ENCODE results near the gene COL23A1.

COL23A1 gene

DNA sequence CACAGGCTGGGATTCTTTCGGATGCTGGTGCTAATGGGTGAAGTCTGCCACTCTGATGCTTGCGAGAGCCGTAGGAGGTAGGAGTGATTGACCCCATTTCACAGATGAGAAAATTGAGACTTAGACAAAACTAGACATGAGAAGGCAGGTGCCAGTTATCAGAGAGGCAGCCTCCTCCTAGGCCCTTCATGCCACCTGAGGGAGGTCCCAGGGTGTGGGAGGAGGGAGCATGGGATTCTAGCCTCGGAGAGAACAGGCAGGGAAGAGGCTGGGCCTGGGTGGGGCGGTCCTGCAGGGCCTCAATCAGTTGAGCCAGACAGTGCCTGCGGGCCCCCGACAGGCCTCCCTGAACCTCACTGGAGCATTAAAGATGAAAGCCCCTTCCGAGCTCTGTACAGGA lies 112.4 kb downstream of the COL23A1 start:
- DNase-seq (ENCODE audit: low read depth in 2 of 2), result no peak

- no peak for DNase-seq (ENCODE audit: low read depth in 2 of 2)
These were observed 113.0 kb downstream of the COL23A1 start for GRCh38 chr5:178476972-178477754.

- no peak for DNase-seq (ENCODE audit: low read depth in 2 of 2)
These were observed 113.7 kb downstream of the COL23A1 start for GRCh38 chr5:178476531-178476930.

- no peak for DNase-seq (ENCODE audit: low read depth in 2 of 2)
These were observed 114.8 kb downstream of the COL23A1 start for GRCh38 chr5:178475422-178475821.

- DNase-seq (ENCODE audit: low read depth in 2 of 2), result no peak
These were observed 115.5 kb downstream of the COL23A1 start for GRCh38 chr5:178474562-178475184.

DNA sequence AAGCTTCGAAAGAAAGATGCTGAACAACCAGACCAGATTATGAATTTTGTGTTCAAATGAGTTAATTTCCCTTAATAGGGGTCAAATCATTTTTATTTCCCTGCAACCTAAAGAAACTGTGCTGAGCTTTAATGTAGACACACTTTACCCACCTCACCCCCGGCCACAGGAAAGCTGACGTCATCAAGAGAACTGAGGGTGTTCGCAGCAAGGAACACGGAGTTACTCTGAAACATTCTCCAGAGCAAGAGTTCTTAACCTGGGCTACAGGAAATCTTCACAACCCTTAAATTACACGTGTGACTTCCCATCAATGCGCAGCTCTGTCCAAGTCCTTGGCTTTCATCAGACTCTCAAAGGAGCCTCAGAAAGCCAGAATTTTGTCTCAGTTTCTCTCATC lies 116.3 kb downstream of the COL23A1 start:
- DNase-seq (ENCODE audit: low read depth in 2 of 2), result no peak

DNA sequence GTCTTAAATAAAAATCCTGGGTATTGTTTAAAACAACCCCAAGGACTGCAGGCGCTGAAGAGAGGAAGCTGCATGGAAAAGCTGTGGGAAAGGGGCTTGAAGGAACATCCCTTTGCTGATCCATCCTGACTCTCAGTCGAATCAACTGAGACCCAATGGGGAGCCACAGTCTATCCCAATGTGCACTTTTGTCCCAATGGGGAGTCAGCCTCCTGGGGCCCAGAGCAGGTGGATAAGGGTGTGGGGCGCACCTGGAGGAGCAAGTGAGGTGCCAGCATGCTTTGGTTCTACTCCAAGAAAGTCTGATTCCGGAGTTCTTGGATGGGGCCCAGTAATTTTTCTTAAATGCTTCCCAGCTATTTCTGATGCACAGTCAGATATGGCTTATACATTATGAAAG lies 118.1 kb downstream of the COL23A1 start:
- DNase-seq (ENCODE audit: low read depth in 2 of 2), result no peak

GRCh38 chr5:178471711-178472110 lies 118.5 kb downstream of the COL23A1 start:
- DNase-seq (ENCODE audit: low read depth in 2 of 2), result no peak

GRCh38 chr5:178470760-178471025 lies 119.5 kb downstream of the COL23A1 start:
- DNase-seq (ENCODE audit: low read depth in 2 of 2), result no peak

DNA sequence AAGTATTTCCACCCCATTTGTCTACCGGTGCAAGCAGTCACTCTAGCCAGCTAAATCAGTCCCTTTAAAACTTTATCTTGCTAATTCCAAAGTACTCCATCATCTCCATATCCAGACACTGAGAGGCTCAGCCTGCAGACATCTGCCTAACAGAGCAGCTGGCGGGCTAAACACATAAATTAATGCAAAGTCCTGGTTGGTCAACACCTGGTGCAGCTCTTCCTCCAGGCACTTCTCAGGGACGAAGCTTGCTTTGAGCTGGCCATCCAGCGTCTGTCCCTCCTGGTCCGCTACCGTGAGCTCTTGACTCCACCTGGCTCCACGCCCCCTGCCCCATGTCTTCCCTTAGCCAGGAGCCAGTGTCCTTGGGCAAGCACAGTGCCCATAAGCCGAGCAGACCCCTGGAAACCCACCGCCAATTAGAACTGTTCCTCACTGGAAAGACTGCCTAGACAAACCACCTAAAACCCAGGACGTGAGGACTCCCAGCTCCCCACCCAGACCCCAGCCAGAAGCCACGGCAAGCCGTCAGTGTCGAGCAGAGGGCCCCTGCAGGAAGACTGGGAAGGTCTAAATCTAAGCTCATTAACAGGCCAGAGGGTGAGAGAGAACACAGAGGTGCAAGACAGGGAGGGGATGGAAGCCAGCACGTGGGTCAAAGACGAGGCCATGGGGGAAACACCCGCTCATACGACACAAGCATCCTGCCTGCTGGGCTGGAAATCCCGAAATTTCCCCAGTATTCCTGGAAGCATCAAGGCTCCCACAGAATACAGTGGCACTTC lies 120.0 kb downstream of the COL23A1 start:
- DNase-seq (ENCODE audit: low read depth in 2 of 2), result no peak

- DNase-seq (ENCODE audit: low read depth in 2 of 2), result no peak
These were observed 120.9 kb downstream of the COL23A1 start for GRCh38 chr5:178469011-178469974.

GRCh38 chr5:178468196-178468685 lies 122.0 kb downstream of the COL23A1 start:
- no peak for DNase-seq (ENCODE audit: low read depth in 2 of 2)

GRCh38 chr5:178467568-178468195 lies 122.5 kb downstream of the COL23A1 start:
- no peak for DNase-seq (ENCODE audit: low read depth in 2 of 2)

DNA sequence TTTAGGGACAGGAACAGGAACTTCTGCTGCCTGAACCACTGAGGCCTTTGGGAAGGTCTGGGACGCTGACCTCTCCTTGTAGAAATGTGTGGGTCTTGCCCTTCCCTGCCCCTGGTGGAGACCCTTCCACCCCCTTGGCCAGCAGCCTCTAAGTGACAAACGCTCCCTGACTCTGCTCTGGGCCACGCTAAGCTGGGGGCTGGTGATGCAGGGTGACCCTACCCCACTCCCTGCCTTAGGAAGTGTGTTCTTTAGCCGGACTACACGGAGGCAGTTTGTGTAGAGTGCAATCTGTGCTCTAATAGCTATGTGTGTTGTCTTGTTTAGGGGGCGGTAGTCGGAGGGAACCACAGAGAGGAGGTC lies 123.0 kb downstream of the COL23A1 start:
- no peak for DNase-seq (ENCODE audit: low read depth in 2 of 2)

GRCh38 chr5:178466342-178466741 lies 123.9 kb downstream of the COL23A1 start:
- DNase-seq (ENCODE audit: low read depth in 2 of 2), result no peak

GRCh38 chr5:178465861-178466288 lies 124.3 kb downstream of the COL23A1 start:
- DNase-seq (ENCODE audit: low read depth in 2 of 2), result no peak

- no peak for DNase-seq (ENCODE audit: low read depth in 2 of 2)
These were observed 124.8 kb downstream of the COL23A1 start for GRCh38 chr5:178465228-178465860.

GRCh38 chr5:178464431-178465048 lies 125.7 kb downstream of the COL23A1 start:
- no peak for DNase-seq (ENCODE audit: low read depth in 2 of 2)

GRCh38 chr5:178463321-178464155 lies 126.7 kb downstream of the COL23A1 start:
- DNase-seq (ENCODE audit: low read depth in 2 of 2), result no peak
